HCT116 (cell line): ENCODE data around the gene SBF2. TPM values are rescaled to one million over a fixed set of nuclear protein-coding genes. Genes with fewer than 3 reads are reported as not detected.

ENCODE experiments used
- ATAC-seq: fragments of 200-7000 bp; cut with Tn5 transposase; 2 replicates; pipeline ENCODE4 v1.9.1; 2020; ENCODE audit warnings: mild to moderate bottlenecking, moderate library complexity
- BruUV-seq: library from RNA; stranded (reverse); fragments of 400-500 nt; replicated peaks from 2 replicates; lab custom pipeline; 2021; lab: Mats Ljungman, UMichigan
- CTCF ChIA-PET: fragments of 300-600 bp; sonication (Branson Sonifier 250); formaldehyde crosslinking; loops from one replicate; lab custom pipeline; 2021; ENCODE audit warnings: antibody characterized with exemption; lab: Charles Lee
- POLR2A ChIA-PET: fragments of 300-600, 350-600 bp; sonication (Branson Sonifier 250); formaldehyde crosslinking; loops from one replicate; lab custom pipeline; 2021; ENCODE audit warnings: antibody characterized with exemption; lab: Charles Lee
- RAD21 ChIA-PET, 2 experiments: fragments of 300-600 bp; sonication (Branson Sonifier 250); formaldehyde crosslinking; loops; one replicate each; lab custom pipeline; 2023; ENCODE audit warnings: low total read pairs in 2 of 2; ENCODE audit not compliant: uncharacterized antibody in 2 of 2, unreplicated experiment in 2 of 2, low non-redundant PET in 1 of 2; lab: Charles Lee
- DNase-seq: peaks from one replicate; pipeline ENCODE4 v3.0.0-alpha.2; 2010; ENCODE audit warnings: low read depth, low spot score
- H2AFZ ChIP-seq: fragments of 200-600 bp; shearing (Covaris generic), sonication (generic); 2 replicates; pipeline ENCODE4 v1.6.1; 2017; ENCODE audit warnings: low read depth, mixed run types, mixed read lengths, antibody characterized with exemption, low read length; ENCODE audit not compliant: poor library complexity, severe bottlenecking
- H3K27ac ChIP-seq: 2 replicates; pipeline ENCODE4 v1.5.1; 2012; ENCODE audit warnings: low read depth, low read length
- H3K27me3 ChIP-seq: fragments of 200-600 bp; sonication (generic); 2 replicates; pipeline ENCODE4 v1.6.1; 2016; ENCODE audit warnings: mixed run types, low read length, mixed read lengths; ENCODE audit not compliant: insufficient read depth
- H3K36me3 ChIP-seq, 2 experiments: fragments of 200-500 bp in 1 of 2; fragments of 200-600 bp in 1 of 2; sonication (Bioruptor generic) in 1 of 2; sonication (generic) in 1 of 2; 2 replicates each; pipeline versions ENCODE4 v1.5.1 to v1.6.1; 2014 to 2016; ENCODE audit warnings: low read length in 2 of 2, inconsistent platforms in 1 of 2, mixed read lengths in 1 of 2, mixed run types in 1 of 2; ENCODE audit not compliant: insufficient read depth in 2 of 2, control insufficient read depth in 1 of 2
- H3K4me1 ChIP-seq, 2 experiments: fragments of 200-600 bp in 1 of 2; sonication (generic) in 1 of 2; 2 replicates each; pipeline versions ENCODE4 v1.5.1 to v1.6.1; 2012 to 2017; ENCODE audit warnings: low read length in 2 of 2, inconsistent platforms in 1 of 2, mild to moderate bottlenecking in 1 of 2, mixed read lengths in 1 of 2, mixed run types in 1 of 2, moderate library complexity in 1 of 2; ENCODE audit not compliant: insufficient read depth in 2 of 2, control insufficient read depth in 1 of 2
- H3K4me2 ChIP-seq: fragments of 200-600 bp; sonication (generic); 2 replicates; pipeline ENCODE4 v1.6.1; 2017; ENCODE audit warnings: mixed run types, low read length, mixed read lengths
- H3K4me3 ChIP-seq, 2 experiments: fragments of 200-600 bp in 1 of 2; sonication (generic) in 1 of 2; replicated peaks in 1 of 2; 2 replicates each; pipeline ENCODE4 v1.5.1; 2011 to 2016; ENCODE audit warnings: low read length in 2 of 2, control low read depth in 1 of 2, low read depth in 1 of 2, mild to moderate bottlenecking in 1 of 2, mixed read lengths in 1 of 2, mixed run types in 1 of 2
- H3K79me2 ChIP-seq: fragments of 200-600 bp; sonication (generic); 2 replicates; pipeline ENCODE4 v1.6.1; 2017; ENCODE audit warnings: mild to moderate bottlenecking, mixed run types, low read length, moderate library complexity, mixed read lengths; ENCODE audit not compliant: insufficient read depth
- H3K9ac ChIP-seq: fragments of 200-600 bp; sonication (generic); 2 replicates; pipeline ENCODE4 v1.6.1; 2016; ENCODE audit warnings: low read length, mixed read lengths
- H3K9me2 ChIP-seq: fragments of 200-600 bp; sonication (generic), shearing (Covaris generic); 2 replicates; pipeline ENCODE4 v1.6.1; 2017; ENCODE audit warnings: mixed run types, mild to moderate bottlenecking, moderate library complexity; ENCODE audit not compliant: insufficient read depth
- H3K9me3 ChIP-seq, 2 experiments: fragments of 200-500 bp in 1 of 2; fragments of 200-600 bp in 1 of 2; sonication (Bioruptor generic) in 1 of 2; sonication (generic) in 1 of 2; 2 replicates each; pipeline ENCODE4 v1.6.1; 2014 to 2017; ENCODE audit warnings: low read length in 2 of 2, mixed read lengths in 2 of 2, inconsistent platforms in 1 of 2, low read depth in 1 of 2, mild to moderate bottlenecking in 1 of 2, mixed run types in 1 of 2, moderate library complexity in 1 of 2; ENCODE audit not compliant: control insufficient read depth in 1 of 2, insufficient read depth in 1 of 2
- H4K20me1 ChIP-seq: fragments of 200-600 bp; sonication (generic), shearing (Covaris generic); 2 replicates; pipeline ENCODE4 v1.6.1; 2017; ENCODE audit warnings: mixed run types, mild to moderate bottlenecking, moderate library complexity; ENCODE audit not compliant: insufficient read depth
- CBX3 ChIP-seq: IDR thresholded peaks from 2 replicates; pipeline ENCODE4 v1.6.1; 2012; ENCODE audit warnings: low read depth
- EGR1 ChIP-seq: IDR thresholded peaks from 2 replicates; pipeline ENCODE4 v1.6.1; 2012; ENCODE audit warnings: low read depth
- ELF1 ChIP-seq: IDR thresholded peaks from 2 replicates; pipeline ENCODE4 v1.6.1; 2012; ENCODE audit warnings: low read depth, borderline replicate concordance
- FOSL1 ChIP-seq: IDR thresholded peaks from 2 replicates; pipeline ENCODE4 v1.6.1; 2012; ENCODE audit warnings: low read depth
- MAX ChIP-seq: IDR thresholded peaks from 2 replicates; pipeline ENCODE4 v1.6.1; 2012
- POLR2A ChIP-seq: IDR thresholded peaks from 2 replicates; pipeline ENCODE4 v1.7.0; 2011; ENCODE audit warnings: borderline replicate concordance; ENCODE audit not compliant: insufficient read depth, insufficient read length; ENCODE audit errors: extremely low read depth
- RAD21 ChIP-seq: IDR thresholded peaks from 2 replicates; pipeline ENCODE4 v1.6.1; 2012; ENCODE audit warnings: low read depth, mild to moderate bottlenecking
- REST ChIP-seq: IDR thresholded peaks from 2 replicates; pipeline ENCODE4 v1.6.1; 2012; ENCODE audit warnings: low read depth
- SIN3A ChIP-seq: IDR thresholded peaks from 2 replicates; pipeline ENCODE4 v1.6.1; 2012; ENCODE audit warnings: low read depth
- SRF ChIP-seq: IDR thresholded peaks from 2 replicates; pipeline ENCODE4 v1.6.1; 2012; ENCODE audit warnings: low read depth
- YY1 ChIP-seq: IDR thresholded peaks from 2 replicates; pipeline ENCODE4 v1.6.1; 2011; ENCODE audit warnings: low read length, low read depth, moderate library complexity, mild to moderate bottlenecking; ENCODE audit not compliant: insufficient replicate concordance; ENCODE audit errors: extremely low read depth
- ZFX ChIP-seq: fragments of 450-650 bp; IDR thresholded peaks from 2 replicates; pipeline ENCODE4 v1.6.1; 2017
- ZNF274 ChIP-seq: fragments of 200-500 bp; sonication (Bioruptor generic); IDR thresholded peaks from 2 replicates; pipeline ENCODE4 v1.6.1; 2014; ENCODE audit warnings: mild to moderate bottlenecking, low read depth, low read length, inconsistent platforms
- intact Hi-C: fragments of 100-400 bp; cut with micrococcal nuclease; formaldehyde crosslinking; loops from 2 replicates; pipeline ENCODE4 v1.10.0; 2022
- total RNA-seq: library from RNA; stranded (reverse); gene quantifications from one replicate; pipeline ENCODE4 v1.2.1, GENCODE V29; 2021; ENCODE audit not compliant: unreplicated experiment
- TF ChIP-seq, protein P1 (sequence below), 3 experiments: fragments of 200-600 bp in 1 of 3; sonication (generic) in 1 of 3; IDR thresholded peaks in 2 of 3; conservative IDR thresholded peaks in 1 of 3; 2 replicates each; pipeline ENCODE4 v1.5.1; 2012 to 2017; ENCODE audit warnings: low read depth in 2 of 3, low read length in 2 of 3, antibody characterized with exemption in 1 of 3, borderline replicate concordance in 1 of 3, control low read depth in 1 of 3, mild to moderate bottlenecking in 1 of 3, mixed read lengths in 1 of 3, mixed run types in 1 of 3, moderate library complexity in 1 of 3; ENCODE audit not compliant: insufficient read depth in 1 of 3
- TF ChIP-seq, protein P2 (sequence below): IDR thresholded peaks from 2 replicates; pipeline ENCODE4 v1.6.1; 2011; ENCODE audit warnings: mild to moderate bottlenecking, low read length, moderate library complexity; ENCODE audit not compliant: insufficient replicate concordance; ENCODE audit errors: extremely low read depth
- TF ChIP-seq, protein P3 (sequence below): IDR thresholded peaks from 2 replicates; pipeline ENCODE4 v1.6.1; 2012

SBF2 gene
- total RNA-seq, 1 experiment from 2014 or later = 35.0 TPM

- BruUV-seq = no TSS peak
- H3K4me2 ChIP-seq = no peak overlapping the region
- H3K4me1 ChIP-seq = peaks cover 29 to 44% of the 10 kb centered on the region in 2 experiments
These were observed 532.5 kb downstream of the SBF2 start for GRCh38 chr11:9761441-9761945.

More at GRCh38 chr11:9761441-9761945, 532.5 kb downstream of the SBF2 start:
- TF ChIP-seq FOSL1 (no peak), CBX3 (no peak), RAD21 (no peak), EGR1 (no peak), ZNF274 (no peak), REST (no peak), SRF (no peak), POLR2A (no peak), MAX (no peak), ZFX (no peak), YY1 (no peak), SIN3A (no peak), ELF1 (no peak)
- TF ChIP-seq, protein P1, sequence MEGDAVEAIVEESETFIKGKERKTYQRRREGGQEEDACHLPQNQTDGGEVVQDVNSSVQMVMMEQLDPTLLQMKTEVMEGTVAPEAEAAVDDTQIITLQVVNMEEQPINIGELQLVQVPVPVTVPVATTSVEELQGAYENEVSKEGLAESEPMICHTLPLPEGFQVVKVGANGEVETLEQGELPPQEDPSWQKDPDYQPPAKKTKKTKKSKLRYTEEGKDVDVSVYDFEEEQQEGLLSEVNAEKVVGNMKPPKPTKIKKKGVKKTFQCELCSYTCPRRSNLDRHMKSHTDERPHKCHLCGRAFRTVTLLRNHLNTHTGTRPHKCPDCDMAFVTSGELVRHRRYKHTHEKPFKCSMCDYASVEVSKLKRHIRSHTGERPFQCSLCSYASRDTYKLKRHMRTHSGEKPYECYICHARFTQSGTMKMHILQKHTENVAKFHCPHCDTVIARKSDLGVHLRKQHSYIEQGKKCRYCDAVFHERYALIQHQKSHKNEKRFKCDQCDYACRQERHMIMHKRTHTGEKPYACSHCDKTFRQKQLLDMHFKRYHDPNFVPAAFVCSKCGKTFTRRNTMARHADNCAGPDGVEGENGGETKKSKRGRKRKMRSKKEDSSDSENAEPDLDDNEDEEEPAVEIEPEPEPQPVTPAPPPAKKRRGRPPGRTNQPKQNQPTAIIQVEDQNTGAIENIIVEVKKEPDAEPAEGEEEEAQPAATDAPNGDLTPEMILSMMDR (IDR thresholded peaks at IDR 0.05 in 2 of 3, conservative IDR thresholded peaks at IDR 0.05 in 1 of 3; ENCODE audit: borderline replicate concordance in 1 of 3, insufficient read depth in 1 of 3, low read depth in 2 of 3, low read length in 2 of 3) = no peak
- TF ChIP-seq, protein P2, sequence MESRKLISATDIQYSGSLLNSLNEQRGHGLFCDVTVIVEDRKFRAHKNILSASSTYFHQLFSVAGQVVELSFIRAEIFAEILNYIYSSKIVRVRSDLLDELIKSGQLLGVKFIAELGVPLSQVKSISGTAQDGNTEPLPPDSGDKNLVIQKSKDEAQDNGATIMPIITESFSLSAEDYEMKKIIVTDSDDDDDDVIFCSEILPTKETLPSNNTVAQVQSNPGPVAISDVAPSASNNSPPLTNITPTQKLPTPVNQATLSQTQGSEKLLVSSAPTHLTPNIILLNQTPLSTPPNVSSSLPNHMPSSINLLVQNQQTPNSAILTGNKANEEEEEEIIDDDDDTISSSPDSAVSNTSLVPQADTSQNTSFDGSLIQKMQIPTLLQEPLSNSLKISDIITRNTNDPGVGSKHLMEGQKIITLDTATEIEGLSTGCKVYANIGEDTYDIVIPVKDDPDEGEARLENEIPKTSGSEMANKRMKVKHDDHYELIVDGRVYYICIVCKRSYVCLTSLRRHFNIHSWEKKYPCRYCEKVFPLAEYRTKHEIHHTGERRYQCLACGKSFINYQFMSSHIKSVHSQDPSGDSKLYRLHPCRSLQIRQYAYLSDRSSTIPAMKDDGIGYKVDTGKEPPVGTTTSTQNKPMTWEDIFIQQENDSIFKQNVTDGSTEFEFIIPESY = no peak
- TF ChIP-seq, protein P3, sequence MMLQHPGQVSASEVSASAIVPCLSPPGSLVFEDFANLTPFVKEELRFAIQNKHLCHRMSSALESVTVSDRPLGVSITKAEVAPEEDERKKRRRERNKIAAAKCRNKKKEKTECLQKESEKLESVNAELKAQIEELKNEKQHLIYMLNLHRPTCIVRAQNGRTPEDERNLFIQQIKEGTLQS = no peak
- H3K27ac ChIP-seq = no peak overlapping the region
- ChIA-PET CTCF (no interaction called here), RAD21 (no interaction called here), POLR2A (no interaction called here)
- H4K20me1 ChIP-seq = no peaks in the 10 kb centered on the region
- no peaks in the 10 kb centered on the region for H3K9me3 ChIP-seq
- ATAC-seq = no peak
- H2AFZ ChIP-seq = no peak overlapping the region
- H3K27me3 ChIP-seq = no peaks in the 10 kb centered on the region
- intact Hi-C loops = no loop called here
- H3K9ac ChIP-seq = no peak overlapping the region
- peaks cover 10% of the 10 kb centered on the region; the same call in 1 of the 2 replicates for H3K79me2 ChIP-seq
- no peaks in the 10 kb centered on the region for H3K36me3 ChIP-seq
- no peak for DNase-seq
- H3K4me3 ChIP-seq = no peak overlapping the region
- no peaks in the 10 kb centered on the region for H3K9me2 ChIP-seq
